Fibroblast of villous mesenchyme (primary cell): Measurements from ENCODE around the gene OXSR1. TPM values are rescaled to one million over a fixed set of nuclear protein-coding genes. Genes with fewer than 3 reads are reported as not detected.

ENCODE experiments used
- DNase-seq: peaks from one replicate; pipeline ENCODE4 v3.0.0-alpha.2; 2010; ENCODE audit warnings: low read depth
- H3K4me3 ChIP-seq: 2 replicates; pipeline ENCODE4 v1.5.1; 2011; ENCODE audit warnings: low read depth, mild to moderate bottlenecking, low read length
- total RNA-seq: library from RNA; depleted of rRNA; stranded (reverse); fragments of >200 nt; gene quantifications from 2 replicates; pipeline ENCODE4 v1.2.3, GENCODE V29; 2012
- TF ChIP-seq, protein P1 (sequence below): IDR thresholded peaks from 2 replicates; pipeline ENCODE4 v1.5.1; 2012; ENCODE audit warnings: low read depth, mild to moderate bottlenecking, low read length; ENCODE audit not compliant: insufficient read depth

Gene OXSR1
- total RNA-seq, 1 donor = 68.2 TPM

DNA sequence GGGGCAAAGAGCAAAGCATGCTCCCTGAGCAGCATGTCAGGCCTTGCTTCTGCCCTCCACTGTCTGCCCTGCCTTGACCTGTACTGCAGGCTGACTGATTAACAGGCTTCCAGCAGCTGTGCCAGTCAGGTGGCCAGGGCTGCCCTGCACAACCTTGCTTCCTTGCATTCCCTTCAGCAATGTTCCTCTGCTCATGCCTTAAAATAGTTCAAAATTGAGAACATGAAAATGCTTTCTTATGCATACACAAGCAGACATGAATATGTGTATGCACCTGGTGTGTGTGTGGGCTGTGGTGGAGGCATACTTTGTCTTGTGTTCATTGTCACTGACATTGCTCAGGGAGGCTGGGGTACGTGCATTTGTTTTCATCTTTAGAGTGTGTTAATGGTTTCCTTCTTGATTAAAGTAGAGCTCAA is 99.0 kb downstream of the OXSR1 start:
- TF ChIP-seq, protein P1, sequence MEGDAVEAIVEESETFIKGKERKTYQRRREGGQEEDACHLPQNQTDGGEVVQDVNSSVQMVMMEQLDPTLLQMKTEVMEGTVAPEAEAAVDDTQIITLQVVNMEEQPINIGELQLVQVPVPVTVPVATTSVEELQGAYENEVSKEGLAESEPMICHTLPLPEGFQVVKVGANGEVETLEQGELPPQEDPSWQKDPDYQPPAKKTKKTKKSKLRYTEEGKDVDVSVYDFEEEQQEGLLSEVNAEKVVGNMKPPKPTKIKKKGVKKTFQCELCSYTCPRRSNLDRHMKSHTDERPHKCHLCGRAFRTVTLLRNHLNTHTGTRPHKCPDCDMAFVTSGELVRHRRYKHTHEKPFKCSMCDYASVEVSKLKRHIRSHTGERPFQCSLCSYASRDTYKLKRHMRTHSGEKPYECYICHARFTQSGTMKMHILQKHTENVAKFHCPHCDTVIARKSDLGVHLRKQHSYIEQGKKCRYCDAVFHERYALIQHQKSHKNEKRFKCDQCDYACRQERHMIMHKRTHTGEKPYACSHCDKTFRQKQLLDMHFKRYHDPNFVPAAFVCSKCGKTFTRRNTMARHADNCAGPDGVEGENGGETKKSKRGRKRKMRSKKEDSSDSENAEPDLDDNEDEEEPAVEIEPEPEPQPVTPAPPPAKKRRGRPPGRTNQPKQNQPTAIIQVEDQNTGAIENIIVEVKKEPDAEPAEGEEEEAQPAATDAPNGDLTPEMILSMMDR = no peak
- no peak overlapping the region for H3K4me3 ChIP-seq
- DNase-seq = no peak

DNA sequence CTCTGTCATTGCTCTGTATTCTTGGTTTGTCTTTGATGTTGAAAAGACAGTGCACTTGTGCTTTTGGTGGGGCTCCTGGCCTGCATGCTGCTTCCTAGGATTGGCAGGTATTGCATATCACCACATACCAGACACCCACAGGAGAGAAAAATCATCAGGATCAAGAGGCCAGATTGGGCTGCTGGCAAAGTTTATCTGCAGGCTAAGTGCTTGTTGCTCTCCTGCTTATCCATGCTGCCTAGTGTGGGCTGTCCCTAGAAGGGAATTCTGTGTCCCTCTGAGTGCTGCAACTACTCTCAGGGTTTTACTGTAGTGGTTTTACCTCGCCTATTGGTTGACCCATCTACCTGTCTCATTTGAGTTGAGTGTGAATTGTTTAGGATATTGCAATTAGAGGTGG is 99.4 kb downstream of the OXSR1 start:
- TF ChIP-seq, protein P1 = no peak
- no peak for DNase-seq
- no peak overlapping the region for H3K4me3 ChIP-seq

DNA sequence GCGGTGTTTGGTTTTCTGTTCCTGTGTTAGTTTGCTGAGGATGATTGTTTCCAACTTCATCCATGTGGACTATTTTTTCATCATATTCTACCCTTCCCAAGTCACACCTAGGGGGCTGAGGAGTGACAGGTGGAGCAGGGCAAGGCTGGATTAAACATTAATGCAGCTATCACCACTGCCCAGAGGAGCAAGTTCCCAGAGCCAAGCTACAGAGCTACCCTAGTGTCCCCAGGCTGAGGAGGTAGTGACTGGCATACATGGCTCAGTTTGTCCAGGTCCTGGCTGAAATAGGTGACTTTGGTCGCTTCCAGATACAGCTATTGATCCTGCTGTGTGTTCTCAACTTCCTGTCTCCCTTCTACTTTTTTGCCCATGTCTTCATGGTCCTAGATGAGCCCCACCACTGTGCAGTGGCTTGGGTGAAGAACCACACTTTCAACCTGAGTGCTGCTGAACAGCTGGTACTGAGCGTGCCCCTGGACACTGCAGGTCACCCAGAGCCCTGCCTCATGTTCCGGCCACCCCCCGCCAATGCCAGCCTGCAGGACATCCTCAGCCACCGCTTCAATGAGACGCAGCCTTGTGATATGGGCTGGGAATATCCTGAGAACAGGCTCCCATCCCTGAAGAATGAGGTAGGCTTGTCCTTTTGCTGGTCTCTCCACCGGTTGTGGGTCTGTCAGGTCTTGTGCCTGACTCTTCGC is 100.4 kb downstream of the OXSR1 start, which contains the start of gene SLC22A13:
TSS of gene SLC22A13 (plus strand) at position 209 of the 704 bp plus-strand sequence. CDS start at position 258, 49 bp downstream.
- no peak for DNase-seq
- no peak within 1 kb of the TSS for H3K4me3 ChIP-seq
- TF ChIP-seq, protein P1 = no peak

DNA sequence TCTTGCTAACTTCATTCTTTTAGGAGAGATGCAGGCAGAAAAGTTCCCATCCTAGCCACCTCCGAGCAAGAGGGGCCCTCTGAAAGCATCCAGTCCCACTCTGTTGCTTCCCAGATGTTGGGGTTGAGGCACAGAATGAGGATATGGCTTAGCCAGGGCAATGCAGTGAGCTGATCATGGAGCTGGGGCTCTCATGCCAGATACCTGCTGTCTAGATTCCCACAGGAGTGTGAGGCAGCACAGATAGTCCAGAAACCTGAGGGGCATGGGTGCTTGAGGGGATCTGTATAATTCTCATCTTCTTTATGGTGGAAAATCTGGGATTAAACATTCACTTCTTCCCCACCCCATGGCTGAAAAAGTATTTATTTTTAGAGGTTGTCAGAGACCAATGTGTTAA is 101.5 kb downstream of the OXSR1 start:
- H3K4me3 ChIP-seq = no peak overlapping the region
- DNase-seq = no peak
- TF ChIP-seq, protein P1 = no peak

DNA sequence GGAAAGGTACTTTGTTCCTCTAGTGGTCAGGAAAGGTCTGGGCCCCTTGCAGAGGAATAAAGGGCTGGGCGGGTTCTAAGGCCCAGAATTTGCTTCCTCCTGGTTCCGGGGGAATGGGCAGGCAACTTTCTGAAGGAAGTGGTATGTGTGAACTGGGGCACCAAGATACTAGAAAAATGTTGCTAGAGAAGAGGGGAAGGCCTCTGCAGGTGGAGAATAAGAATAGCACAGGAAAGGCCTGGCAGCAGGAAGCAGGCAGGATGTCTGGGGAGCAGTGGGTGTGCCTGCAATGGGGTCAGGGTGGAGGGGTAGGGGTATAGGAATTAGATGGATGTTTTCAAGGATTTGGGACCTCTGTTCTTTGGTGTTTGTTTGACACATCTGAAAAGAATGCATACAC is 102.3 kb downstream of the OXSR1 start:
- no peak overlapping the region for H3K4me3 ChIP-seq
- TF ChIP-seq, protein P1 = no peak
- no peak for DNase-seq

DNA sequence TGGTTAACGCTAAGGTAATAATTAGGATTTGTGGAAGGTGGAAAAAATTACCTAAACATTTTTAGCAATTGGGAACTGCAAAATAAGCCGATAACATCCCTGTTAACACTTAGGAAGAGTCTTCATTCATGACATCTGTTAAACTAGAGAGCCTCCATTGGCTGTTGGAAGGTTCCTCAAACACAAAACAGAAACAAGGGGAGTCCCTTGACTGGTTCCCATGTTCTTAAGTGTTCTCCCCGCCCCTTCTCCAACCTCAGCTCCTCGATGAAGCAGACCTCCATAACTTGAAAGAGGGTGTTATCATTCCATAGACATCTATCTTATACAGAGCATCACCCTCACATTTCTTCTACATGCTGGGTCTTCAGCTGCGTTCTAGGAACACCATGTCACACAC is 102.8 kb downstream of the OXSR1 start:
- TF ChIP-seq, protein P1 = no peak
- DNase-seq = no peak
- no peak overlapping the region for H3K4me3 ChIP-seq

DNA sequence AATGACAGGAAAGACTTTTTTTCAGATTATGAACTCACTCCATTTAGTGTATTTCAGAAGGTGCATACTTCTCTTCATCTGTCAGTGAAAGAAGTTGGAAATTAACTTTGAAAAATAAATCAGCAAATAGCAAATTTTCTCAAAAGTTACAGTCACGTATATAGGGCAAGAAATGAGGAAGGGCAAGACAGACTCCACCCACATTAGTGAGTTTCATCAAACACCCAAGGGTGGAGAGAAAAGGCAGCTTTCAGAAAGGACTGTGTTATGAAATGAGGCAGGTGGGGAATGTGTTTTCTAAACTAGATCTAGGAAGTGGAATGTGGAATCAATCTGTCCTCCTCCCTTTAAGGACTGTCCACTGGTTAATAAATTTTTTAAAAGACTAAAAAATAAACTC is 103.2 kb downstream of the OXSR1 start:
- TF ChIP-seq, protein P1 = no peak
- no peak overlapping the region for H3K4me3 ChIP-seq
- no peak for DNase-seq
